ENCODE results near the gene BMP8B.
"Not testable (repeated sequence)": the region's sequence is repeated elsewhere in the genome, so short reads cannot be mapped to it uniquely, and the experiment has no call there.

The BMP8B gene

DNA sequence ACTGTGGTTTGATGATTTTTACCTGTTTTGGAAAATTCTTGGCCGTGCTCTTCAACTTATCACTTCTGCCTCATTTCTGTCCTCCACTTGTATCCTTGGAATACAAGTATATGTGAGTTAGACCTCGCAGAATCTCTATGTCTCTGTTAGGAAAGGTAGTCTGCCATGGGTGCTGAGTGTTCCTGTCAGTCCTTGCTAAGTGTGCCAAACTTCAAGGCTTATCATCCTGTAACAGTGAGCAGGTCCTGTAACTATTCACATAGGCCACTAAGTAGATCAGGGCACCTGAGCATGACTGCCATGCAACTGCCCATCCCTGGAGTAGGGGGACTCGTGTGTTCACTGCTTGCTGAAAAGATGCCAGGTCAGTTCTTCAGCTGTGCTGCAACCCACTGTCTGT, 24.2 kb upstream of the BMP8B start:
- no peak for DNase-seq (ENCODE audit: low spot score)

DNA sequence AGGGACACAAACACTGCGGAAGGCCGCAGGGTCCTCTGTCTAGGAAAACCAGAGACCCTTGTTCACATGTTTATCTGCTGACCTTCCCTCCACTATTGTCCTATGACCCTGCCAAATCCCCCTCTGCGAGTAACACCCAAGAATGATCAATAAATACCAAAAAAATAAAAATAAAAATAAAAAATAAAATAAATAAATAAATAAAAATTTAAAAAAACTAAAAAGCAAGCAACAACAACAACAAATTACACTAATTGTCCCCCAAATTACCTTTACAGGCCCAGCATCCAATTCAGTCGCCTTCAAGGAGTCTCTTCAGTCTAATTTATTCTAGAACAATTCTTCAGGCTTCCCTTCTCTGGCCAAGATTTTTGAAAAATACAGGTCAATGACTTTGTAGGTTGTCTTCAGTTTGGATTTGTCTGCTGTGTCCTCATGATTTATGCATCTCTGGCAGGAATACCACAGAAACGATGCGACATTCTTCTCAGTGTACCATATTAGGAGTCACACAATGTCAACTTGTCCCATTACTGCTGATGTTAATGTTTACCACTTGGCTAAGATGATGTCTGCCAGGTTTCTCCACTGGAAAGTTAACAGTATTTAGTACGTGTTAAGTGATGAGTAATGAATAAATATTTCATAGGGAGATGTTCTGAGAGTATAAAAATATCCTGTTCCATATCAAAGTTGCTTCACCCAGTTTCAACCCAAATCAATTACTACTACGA, 20.3 kb upstream of the BMP8B start:
- DNase-seq (ENCODE audit: low spot score): no peak

DNA sequence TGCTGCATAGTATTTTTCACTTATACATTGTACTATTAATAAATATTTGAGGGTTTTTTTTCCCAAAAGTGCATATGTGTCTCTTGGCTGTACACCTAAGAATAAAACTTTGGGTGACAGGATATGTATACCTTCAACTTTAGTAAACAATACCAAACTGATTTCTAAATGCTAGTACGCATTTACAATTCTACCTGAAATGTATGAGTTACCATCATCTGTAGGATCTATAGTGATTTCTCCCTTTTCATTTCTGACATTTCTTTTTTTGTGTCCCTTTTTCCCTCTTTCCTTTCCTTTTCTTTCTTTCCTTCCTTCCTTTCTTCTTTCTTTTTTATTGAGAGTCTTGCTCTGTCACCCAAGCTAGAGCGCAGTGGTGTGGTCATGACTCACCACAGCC, 16.7 kb upstream of the BMP8B start:
- DNase-seq (ENCODE audit: low spot score): no peak

DNA sequence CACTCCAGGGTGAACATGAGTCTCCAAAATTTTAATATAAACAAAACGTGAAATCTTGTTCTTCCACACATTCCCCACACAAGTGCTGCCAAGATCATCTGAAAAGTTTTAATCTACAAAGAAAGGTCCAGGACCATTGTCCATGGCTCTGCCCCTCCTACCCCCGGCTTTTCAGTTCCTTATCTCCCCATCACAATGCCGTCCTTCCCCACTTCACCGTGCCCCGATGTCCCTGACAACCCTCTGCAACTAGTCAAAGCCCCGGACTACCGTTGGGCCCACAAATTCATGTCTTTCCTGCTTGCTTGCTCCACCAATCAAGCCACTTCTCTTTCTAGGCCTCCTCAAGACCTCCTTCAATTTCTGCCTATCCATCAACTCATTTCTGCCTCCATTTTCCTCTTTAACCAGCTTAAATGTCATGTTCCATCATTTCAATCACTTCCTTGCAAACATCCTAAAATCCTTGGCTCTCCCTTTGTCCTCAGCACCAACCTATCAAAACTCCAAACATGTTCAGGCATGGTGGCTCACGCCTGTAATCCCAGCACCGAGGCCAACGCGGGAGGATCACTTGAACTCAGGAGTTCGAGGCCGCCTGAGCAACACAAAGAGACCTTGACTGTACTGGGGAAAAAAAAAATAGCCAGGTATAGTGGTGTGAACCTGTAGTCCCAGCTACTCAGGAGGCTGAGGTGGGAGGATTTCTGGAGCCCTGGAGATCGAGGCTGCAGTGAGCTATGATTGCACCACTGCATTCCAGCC, 14.0 kb upstream of the BMP8B start:
- no peak for DNase-seq (ENCODE audit: low spot score)

GRCh38 chr1:39800471-39800835, 11.8 kb upstream of the BMP8B start:
- DNase-seq (ENCODE audit: low spot score): no peak

GRCh38 chr1:39799770-39800470, 11.3 kb upstream of the BMP8B start:
- peak; percentile 54 for DNase-seq (ENCODE audit: low spot score)

GRCh38 chr1:39798859-39799769, 10.4 kb upstream of the BMP8B start:
- peak; percentile 59 for DNase-seq (ENCODE audit: low spot score)

DNA sequence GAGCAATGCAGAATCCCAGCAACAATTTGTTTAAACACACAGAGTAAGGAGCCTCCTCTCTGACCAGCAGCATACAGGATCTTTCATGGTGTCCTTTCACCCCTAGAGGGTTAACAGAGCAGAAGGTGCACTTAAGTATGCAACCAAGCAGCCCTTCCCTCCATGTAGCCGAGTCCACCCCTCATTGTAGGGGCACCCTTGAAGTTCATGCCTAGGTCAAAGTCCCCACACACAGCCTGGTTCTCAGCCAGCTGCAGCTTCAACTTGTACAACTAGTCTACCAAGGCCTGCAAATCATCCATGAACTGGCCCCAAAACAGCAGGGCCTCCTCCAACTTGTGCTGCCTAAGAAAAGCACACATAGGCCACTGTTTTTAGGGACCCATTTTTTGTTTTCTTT, 7.0 kb upstream of the BMP8B start:
- no peak for DNase-seq (ENCODE audit: low spot score)

GRCh38 chr1:39791838-39792237, 3.2 kb upstream of the BMP8B start:
- DNase-seq (ENCODE audit: low spot score): no peak

DNA sequence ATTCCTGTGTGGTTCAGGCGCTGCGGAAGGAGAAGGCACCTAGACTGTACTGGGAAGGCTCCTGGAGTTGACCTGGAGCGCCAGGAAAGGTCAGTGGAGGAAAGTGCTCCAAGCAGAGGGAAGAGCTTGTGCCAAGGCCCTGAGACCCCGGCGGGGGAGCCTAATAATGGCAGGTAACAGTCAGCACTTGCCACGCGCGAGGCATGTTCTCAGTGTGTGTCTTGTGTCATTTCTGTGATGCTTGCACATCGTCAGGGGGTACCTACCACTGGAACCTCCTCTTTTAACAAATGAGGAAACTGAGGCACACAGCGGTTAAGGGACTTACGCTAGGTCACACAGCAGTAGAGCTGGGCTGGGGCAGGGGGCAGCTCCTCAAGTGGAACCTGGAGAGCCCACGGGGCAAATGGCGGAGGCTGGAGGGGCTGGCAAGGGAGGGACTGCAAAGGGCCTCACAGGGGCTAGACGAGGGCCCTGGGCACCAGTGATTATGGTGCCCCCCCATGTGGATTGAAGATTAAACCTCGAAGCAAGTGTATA, 976 bp upstream of the BMP8B start:
- no peak for DNase-seq (ENCODE audit: low spot score)

DNA sequence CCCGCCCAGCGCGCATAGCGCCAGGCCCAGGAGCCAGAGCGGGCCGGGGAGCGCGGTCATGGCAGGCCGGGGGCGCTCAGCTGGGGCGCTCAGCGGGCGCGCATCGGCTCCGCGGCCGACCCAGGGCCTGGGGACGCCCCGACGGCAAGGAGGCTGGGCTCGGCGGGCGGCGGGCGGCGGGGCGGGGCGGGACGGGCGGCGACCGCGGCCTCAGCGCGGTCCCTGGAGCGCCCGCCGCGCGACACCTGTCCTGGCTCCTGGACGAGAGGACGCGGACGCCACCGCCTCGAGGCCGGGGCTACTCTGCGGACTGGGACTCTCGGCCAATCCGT, 273 bp downstream of the BMP8B start:
- DNase-seq (ENCODE audit: low spot score): no peak

DNA sequence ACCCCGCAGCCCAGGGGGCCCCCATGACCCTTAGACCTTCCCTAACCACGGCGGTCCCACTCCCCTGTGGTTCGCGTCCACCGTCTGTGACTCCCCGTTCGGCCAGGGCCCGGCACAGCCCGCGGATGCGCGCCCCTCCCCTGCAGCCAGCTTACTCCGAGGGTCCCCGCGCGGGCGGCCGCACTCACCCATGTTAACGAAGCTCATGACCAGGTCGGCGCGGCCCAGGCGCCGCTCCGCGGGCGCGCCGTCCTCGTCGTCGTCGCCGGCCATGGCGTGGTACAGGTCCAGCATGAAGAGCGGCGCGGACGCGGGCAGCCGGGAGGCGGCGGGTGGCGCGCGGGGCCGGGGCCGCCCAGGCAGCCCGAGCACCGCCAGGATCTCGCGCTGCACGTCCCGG, 701 bp downstream of the BMP8B start:
- DNase-seq (ENCODE audit: low spot score): not testable (repeated sequence)

- DNase-seq (ENCODE audit: low spot score): no peak
Observed at GRCh38 chr1:39787468-39787867, 1.2 kb downstream of the BMP8B start.

- DNase-seq (ENCODE audit: low spot score): not testable (repeated sequence)
Observed at GRCh38 chr1:39787108-39787375, 1.6 kb downstream of the BMP8B start.

DNA sequence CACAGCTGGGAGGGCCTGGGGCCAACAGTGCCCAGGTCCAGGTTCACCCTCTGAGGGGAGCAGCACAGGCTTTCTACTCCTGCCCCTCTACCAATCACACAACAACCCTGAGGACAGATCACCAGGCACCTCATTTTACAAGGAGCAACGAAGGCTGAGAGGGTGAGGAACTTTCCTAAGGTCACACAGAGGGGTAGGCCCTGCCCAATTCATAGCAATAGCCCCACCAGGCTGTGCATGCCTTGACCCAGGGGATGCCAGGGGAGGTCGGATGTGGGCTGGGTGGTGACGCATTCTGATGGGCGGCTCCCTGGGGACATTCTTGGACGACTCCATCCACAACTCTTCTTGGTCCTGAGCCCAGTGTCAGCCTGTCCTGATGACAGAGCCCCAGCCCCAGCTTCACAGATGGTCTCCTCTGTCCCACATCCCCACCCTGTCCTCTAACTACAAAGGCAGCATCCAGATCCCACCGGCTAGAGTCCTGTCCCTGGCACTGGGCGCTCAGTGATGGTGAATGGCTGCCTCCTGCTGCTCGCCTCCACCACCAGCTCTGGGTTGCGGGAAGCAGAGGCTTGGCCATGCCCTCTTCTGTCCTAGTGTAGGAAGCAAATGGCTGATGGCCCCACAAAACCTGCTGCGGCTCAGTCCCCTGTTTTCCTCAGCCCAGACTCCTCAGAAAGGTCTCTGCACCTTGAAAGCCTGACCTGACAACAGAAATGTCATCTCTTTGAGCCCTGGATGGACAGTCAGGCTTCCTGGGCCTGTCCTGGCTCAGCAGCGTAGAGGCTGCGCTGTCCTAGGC, 2.2 kb downstream of the BMP8B start:
- DNase-seq (ENCODE audit: low spot score): not testable (repeated sequence)

- DNase-seq (ENCODE audit: low spot score): not testable (repeated sequence)
Observed at GRCh38 chr1:39782685-39783084, 6.0 kb downstream of the BMP8B start.

DNA sequence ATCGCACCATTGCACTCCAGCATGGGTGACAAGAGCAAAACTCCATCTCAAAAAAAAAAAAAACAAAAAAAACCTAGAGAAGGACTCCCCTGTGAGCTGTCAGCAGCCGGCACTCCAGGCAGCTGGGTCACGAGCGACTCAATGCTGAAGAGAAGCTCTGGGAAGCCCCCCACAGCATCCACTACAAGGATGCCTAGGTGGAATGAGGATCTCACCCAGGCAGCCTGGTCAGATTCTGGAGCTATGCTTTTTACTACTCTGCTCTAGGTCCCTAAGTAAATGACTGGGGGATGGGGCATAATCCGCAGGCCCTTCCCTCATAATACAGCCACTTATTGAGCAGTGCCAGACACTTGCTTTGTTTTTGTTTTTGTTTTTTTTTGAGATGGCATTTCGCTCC, 6.6 kb downstream of the BMP8B start:
- DNase-seq (ENCODE audit: low spot score): no peak

GRCh38 chr1:39781349-39781715, 7.3 kb downstream of the BMP8B start:
- DNase-seq (ENCODE audit: low spot score): no peak

DNA sequence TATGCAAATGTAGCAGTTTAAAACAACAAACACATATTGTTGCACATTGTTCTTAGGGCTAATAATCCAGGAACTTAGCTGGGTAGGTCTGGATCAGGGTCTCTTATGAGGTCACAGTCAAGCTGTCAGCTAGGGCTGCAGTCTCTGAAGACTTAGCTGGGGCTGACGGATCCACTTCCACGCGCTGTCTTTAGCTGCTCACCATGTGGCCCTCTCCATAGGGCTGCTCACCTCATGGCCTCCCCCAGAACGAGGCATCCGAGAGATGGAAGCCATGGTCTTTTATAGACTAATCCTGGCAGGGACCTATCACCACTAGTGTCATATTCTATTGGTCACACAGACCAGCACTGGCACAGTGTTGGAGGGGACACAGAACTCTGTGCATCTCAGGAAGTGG, 8.8 kb downstream of the BMP8B start:
- no peak for DNase-seq (ENCODE audit: low spot score)

DNA sequence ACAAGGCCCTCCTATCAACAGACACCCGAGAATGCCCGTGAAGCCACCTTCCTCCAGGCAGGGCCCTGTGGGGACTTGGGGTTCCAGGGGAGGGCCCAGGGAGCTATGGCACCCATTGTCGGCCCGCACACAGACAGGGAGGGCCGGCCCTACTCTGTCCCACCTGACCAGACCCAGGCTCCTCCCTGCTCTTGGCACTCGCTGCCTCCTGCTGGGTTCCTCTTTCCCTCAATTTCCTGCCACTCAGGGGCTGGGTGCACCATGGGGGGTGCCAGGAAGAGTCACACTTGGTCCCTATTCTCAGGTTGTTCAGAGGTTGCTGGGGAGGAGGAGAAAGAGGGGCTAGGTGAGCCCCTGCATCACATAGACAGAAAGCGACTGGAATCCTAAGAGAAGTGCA, 9.5 kb downstream of the BMP8B start:
- DNase-seq (ENCODE audit: low spot score): no peak

- DNase-seq (ENCODE audit: low spot score): not testable (repeated sequence)
Observed at GRCh38 chr1:39778463-39779099, 10.1 kb downstream of the BMP8B start.

Data from kidney capillary endothelial cell (primary cell).